ENCODE measurements around the gene RAB19. TPM values are rescaled to one million over a fixed set of nuclear protein-coding genes. Genes with fewer than 3 reads are reported as not detected.
A peak's percentile ranks its signal among the peaks of the same experiment; 100 is the strongest.

RAB19 gene
- total and polyA plus RNA-seq, 2 of the 13 experiments (the other 11 are each of a cell fraction or from before 2014, with no cell fraction given) = 0.31 TPM; not detected in 1

DNA sequence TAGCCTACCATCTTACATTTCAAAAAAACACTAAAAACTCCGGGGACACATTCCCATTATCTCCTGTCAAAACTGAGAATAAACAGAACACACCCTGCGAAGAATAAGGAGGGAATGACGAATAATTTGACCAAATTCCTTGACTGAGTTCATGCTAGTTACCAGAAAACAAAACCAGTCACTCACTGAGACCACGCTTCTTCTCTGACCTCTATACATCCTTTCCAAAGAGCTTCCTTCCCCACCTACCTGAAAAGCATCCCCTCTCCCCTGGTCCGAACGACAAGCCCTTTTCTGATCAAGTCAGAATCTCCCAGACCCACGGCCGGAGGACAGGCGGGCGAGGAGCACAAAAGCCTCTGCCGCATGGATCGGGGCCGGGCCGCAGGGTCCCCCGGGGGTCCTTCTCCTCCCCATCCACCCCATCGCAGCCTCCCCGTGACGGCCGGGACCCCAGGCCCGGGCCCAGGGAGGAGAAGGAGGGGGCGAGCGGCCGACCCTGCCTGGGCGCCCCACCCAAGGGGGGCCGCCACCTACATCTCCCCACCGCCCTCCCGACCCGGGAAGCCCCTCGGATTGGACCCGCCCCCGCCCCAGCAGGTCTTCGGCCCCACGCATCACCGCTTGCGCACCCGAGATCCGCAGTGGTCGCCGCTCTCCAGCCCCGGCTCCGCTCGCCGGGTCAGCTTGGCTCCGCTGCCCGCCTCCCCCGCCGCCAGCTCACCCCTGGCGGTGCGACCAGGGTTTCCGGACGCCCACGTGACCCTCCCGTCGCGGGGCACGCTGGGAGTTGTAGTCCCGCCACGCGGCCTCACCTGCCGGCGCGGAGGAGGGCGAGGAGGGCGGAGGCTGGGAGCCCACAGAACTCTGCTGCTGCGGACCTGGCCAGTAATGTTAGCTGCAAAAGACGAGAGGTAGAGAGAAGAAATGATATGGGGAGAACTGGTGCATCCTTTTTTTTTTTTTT lies 5.8 kb upstream of the RAB19 start, which contains the start of gene SLC37A3 (continued):
- TF ChIP-seq TFDP2 (CRISPR knock-in tag; IDR thresholded peaks at IDR 0.05) (peak; percentile 41; the same call in 1 of the 2 replicates), GPN1 (CRISPR knock-in tag; IDR thresholded peaks at IDR 0.05; ENCODE audit: borderline replicate concordance) (no peak), CREB1 (IDR thresholded peaks at IDR 0.05) (peak; percentile 43), CREB1 (CRISPR knock-in tag; IDR thresholded peaks at IDR 0.05) (no peak), ZMYM3 (CRISPR knock-in tag; IDR thresholded peaks at IDR 0.05) (no peak), HIVEP1 (CRISPR knock-in tag; IDR thresholded peaks at IDR 0.05) (no peak), ZKSCAN8 (CRISPR knock-in tag; IDR thresholded peaks at IDR 0.05; ENCODE audit: borderline replicate concordance) (no peak; the same call in 1 of the 2 replicates), TBX3 (IDR thresholded peaks at IDR 0.05; ENCODE audit: borderline replicate concordance) (no peak), HOXA3 (CRISPR knock-in tag; IDR thresholded peaks at IDR 0.05) (peak; percentile 67; the same call in 1 of the 2 replicates)
- TF ChIP-seq, protein P1, sequence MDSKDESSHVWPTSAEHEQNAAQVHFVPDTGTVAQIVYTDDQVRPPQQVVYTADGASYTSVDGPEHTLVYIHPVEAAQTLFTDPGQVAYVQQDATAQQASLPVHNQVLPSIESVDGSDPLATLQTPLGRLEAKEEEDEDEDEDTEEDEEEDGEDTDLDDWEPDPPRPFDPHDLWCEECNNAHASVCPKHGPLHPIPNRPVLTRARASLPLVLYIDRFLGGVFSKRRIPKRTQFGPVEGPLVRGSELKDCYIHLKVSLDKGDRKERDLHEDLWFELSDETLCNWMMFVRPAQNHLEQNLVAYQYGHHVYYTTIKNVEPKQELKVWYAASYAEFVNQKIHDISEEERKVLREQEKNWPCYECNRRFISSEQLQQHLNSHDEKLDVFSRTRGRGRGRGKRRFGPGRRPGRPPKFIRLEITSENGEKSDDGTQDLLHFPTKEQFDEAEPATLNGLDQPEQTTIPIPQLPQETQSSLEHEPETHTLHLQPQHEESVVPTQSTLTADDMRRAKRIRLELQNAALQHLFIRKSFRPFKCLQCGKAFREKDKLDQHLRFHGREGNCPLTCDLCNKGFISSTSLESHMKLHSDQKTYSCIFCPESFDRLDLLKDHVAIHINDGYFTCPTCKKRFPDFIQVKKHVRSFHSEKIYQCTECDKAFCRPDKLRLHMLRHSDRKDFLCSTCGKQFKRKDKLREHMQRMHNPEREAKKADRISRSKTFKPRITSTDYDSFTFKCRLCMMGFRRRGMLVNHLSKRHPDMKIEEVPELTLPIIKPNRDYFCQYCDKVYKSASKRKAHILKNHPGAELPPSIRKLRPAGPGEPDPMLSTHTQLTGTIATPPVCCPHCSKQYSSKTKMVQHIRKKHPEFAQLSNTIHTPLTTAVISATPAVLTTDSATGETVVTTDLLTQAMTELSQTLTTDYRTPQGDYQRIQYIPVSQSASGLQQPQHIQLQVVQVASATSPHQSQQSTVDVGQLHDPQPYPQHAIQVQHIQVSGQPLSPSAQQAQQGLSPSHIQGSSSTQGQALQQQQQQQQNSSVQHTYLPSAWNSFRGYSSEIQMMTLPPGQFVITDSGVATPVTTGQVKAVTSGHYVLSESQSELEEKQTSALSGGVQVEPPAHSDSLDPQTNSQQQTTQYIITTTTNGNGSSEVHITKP (CRISPR knock-in tag; IDR thresholded peaks at IDR 0.05; ENCODE audit: low read depth) = peak; percentile 60; the same call in 1 of the 2 replicates
- TF ChIP-seq, protein P2, sequence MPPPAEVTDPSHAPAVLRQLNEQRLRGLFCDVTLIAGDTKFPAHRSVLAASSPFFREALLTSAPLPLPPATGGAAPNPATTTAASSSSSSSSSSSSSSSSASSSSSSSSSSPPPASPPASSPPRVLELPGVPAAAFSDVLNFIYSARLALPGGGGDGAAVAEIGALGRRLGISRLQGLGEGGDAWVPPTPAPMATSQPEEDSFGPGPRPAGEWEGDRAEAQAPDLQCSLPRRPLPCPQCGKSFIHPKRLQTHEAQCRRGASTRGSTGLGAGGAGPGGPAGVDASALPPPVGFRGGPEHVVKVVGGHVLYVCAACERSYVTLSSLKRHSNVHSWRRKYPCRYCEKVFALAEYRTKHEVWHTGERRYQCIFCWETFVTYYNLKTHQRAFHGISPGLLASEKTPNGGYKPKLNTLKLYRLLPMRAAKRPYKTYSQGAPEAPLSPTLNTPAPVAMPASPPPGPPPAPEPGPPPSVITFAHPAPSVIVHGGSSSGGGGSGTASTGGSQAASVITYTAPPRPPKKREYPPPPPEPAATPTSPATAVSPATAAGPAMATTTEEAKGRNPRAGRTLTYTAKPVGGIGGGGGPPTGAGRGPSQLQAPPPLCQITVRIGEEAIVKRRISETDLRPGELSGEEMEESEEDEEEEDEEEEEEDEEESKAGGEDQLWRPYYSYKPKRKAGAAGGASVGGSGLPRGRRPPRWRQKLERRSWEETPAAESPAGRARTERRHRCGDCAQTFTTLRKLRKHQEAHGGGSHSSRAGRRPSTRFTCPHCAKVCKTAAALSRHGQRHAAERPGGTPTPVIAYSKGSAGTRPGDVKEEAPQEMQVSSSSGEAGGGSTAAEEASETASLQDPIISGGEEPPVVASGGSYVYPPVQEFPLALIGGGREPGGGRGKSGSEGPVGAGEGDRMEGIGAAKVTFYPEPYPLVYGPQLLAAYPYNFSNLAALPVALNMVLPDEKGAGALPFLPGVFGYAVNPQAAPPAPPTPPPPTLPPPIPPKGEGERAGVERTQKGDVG (CRISPR knock-in tag; IDR thresholded peaks at IDR 0.05; ENCODE audit: borderline replicate concordance) = no peak
- TF ChIP-seq, protein P3, sequence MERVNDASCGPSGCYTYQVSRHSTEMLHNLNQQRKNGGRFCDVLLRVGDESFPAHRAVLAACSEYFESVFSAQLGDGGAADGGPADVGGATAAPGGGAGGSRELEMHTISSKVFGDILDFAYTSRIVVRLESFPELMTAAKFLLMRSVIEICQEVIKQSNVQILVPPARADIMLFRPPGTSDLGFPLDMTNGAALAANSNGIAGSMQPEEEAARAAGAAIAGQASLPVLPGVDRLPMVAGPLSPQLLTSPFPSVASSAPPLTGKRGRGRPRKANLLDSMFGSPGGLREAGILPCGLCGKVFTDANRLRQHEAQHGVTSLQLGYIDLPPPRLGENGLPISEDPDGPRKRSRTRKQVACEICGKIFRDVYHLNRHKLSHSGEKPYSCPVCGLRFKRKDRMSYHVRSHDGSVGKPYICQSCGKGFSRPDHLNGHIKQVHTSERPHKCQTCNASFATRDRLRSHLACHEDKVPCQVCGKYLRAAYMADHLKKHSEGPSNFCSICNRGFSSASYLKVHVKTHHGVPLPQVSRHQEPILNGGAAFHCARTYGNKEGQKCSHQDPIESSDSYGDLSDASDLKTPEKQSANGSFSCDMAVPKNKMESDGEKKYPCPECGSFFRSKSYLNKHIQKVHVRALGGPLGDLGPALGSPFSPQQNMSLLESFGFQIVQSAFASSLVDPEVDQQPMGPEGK (CRISPR knock-in tag; IDR thresholded peaks at IDR 0.05) = peak; percentile 76
- TF ChIP-seq, protein P4, sequence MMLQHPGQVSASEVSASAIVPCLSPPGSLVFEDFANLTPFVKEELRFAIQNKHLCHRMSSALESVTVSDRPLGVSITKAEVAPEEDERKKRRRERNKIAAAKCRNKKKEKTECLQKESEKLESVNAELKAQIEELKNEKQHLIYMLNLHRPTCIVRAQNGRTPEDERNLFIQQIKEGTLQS (CRISPR knock-in tag; IDR thresholded peaks at IDR 0.05) = no peak

Data from HepG2 (cell line).